GM19025 (cell line): ENCODE results near the gene CETP.

Experiments
- ATAC-seq: cut with Tn5 transposase; IDR thresholded peaks from one replicate; pipeline ENCODE4 v1.9.1; 2021; ENCODE audit warnings: mild to moderate bottlenecking, low read depth, moderate library complexity; ENCODE audit not compliant: unreplicated experiment

The CETP gene

GRCh38 chr16:56961851-56962281 is at the start of gene CETP:
Gene CETP (plus strand): TSS chr16:56961950. CDS start chr16:56961980, 30 bp downstream.
- no peak for ATAC-seq

GRCh38 chr16:56912746-56913708 is 48.7 kb upstream of the CETP start:
- no peak for ATAC-seq

GRCh38 chr16:56914896-56915295 is 46.9 kb upstream of the CETP start:
- ATAC-seq, result no peak

GRCh38 chr16:56915336-56916119 is 46.2 kb upstream of the CETP start:
- ATAC-seq, result no peak

- ATAC-seq, result peak; percentile 76
Measured at GRCh38 chr16:56916571-56917403, 45.0 kb upstream of the CETP start.

GRCh38 chr16:56918467-56919012 is 43.2 kb upstream of the CETP start:
- ATAC-seq, result no peak

- ATAC-seq, result no peak
Measured at GRCh38 chr16:56919099-56919800, 42.5 kb upstream of the CETP start.

- no peak for ATAC-seq
Measured at GRCh38 chr16:56921571-56921970, 40.2 kb upstream of the CETP start.

GRCh38 chr16:56923481-56924091 is 38.2 kb upstream of the CETP start:
- ATAC-seq, result no peak

GRCh38 chr16:56927471-56927870 is 34.3 kb upstream of the CETP start:
- ATAC-seq, result no peak

- ATAC-seq, result no peak
Measured at GRCh38 chr16:56929639-56930038, 32.1 kb upstream of the CETP start.

- ATAC-seq, result no peak
Measured at GRCh38 chr16:56930486-56931270, 31.1 kb upstream of the CETP start.

GRCh38 chr16:56931271-56931891 is 30.4 kb upstream of the CETP start:
- peak; percentile 29 for ATAC-seq

- ATAC-seq, result peak; percentile 90
Measured at GRCh38 chr16:56931892-56932720, 29.6 kb upstream of the CETP start, which contains the start of gene HERPUD1. Gene HERPUD1 (plus strand): TSS chr16:56932142. CDS start chr16:56932245, 103 bp downstream.

GRCh38 chr16:56932721-56933619 is 28.8 kb upstream of the CETP start:
- no peak for ATAC-seq
